ENCODE measurements around the gene DSG4. TPM values are rescaled to one million over a fixed set of nuclear protein-coding genes. Genes with fewer than 3 reads are reported as not detected.

Gene DSG4
- total RNA-seq, 1 donor from 2014 or later, result not detected

DNA sequence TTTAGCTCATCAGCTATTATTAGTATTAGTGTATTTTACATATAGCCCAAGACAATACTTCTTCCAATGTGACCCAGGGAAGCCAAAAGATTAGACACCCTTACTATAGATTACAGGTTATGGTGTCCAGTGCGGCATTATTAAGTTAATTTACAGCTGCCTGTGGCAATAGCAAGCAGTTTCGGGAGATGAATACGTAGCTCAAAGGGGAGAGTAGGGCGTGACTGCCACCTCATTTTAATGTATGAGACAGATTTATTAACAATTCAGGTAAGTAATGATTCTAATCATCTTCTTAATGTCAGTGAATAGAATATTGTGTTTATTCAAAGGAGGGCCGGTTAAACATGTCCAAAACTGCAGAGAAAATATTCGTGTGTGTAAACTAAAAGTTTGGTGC is 64.2 kb downstream of the DSG4 start:
- H3K27me3 ChIP-seq (ENCODE audit: insufficient read depth, low read length), result no peaks in the 10 kb centered on the region
- no peak overlapping the region for H3K27ac ChIP-seq (ENCODE audit: low read depth, low read length)
- no peaks in the 10 kb centered on the region for H4K20me1 ChIP-seq (ENCODE audit: insufficient read depth, low read length)
- Mint-ChIP-seq H3K27me3 (ENCODE audit: low read depth, unreplicated experiment) (no peaks in the 10 kb centered on the region), H3K4me1 (ENCODE audit: low read depth, unreplicated experiment) (no peaks in the 10 kb centered on the region), H3K36me3 (ENCODE audit: low read depth, unreplicated experiment) (no peaks in the 10 kb centered on the region), H3K27ac (ENCODE audit: unreplicated experiment) (no peak overlapping the region), H3K9me3 (ENCODE audit: unreplicated experiment) (no peaks in the 10 kb centered on the region), H3K4me3 (ENCODE audit: unreplicated experiment) (no peak overlapping the region)
- H3K9me3 ChIP-seq (ENCODE audit: insufficient read depth, low read depth, low read length), result no peaks in the 10 kb centered on the region
- no peaks in the 10 kb centered on the region for H3K79me2 ChIP-seq (ENCODE audit: insufficient read depth, low read length)
- H2AFZ ChIP-seq (ENCODE audit: low read depth, low read length), result no peak overlapping the region
- TF ChIP-seq, protein P1, sequence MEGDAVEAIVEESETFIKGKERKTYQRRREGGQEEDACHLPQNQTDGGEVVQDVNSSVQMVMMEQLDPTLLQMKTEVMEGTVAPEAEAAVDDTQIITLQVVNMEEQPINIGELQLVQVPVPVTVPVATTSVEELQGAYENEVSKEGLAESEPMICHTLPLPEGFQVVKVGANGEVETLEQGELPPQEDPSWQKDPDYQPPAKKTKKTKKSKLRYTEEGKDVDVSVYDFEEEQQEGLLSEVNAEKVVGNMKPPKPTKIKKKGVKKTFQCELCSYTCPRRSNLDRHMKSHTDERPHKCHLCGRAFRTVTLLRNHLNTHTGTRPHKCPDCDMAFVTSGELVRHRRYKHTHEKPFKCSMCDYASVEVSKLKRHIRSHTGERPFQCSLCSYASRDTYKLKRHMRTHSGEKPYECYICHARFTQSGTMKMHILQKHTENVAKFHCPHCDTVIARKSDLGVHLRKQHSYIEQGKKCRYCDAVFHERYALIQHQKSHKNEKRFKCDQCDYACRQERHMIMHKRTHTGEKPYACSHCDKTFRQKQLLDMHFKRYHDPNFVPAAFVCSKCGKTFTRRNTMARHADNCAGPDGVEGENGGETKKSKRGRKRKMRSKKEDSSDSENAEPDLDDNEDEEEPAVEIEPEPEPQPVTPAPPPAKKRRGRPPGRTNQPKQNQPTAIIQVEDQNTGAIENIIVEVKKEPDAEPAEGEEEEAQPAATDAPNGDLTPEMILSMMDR (IDR thresholded peaks at IDR 0.05; ENCODE audit: insufficient read depth, low read depth, low read length), result no peak
- TF ChIP-seq EZH2 (IDR thresholded peaks at IDR 0.05; ENCODE audit: insufficient read depth, low read length), result no peak
- no peak overlapping the region for H3K4me2 ChIP-seq (ENCODE audit: low read length)
- DNase-seq (ENCODE audit: low read depth) (no peak), FAIRE-seq (no peak)
- no peak overlapping the region for H3K4me3 ChIP-seq (ENCODE audit: insufficient read depth, low read depth, low read length)
- H3K36me3 ChIP-seq (ENCODE audit: insufficient read depth, low read length), result no peaks in the 10 kb centered on the region
- H3K4me1 ChIP-seq (ENCODE audit: insufficient read depth, low read length), result no peaks in the 10 kb centered on the region
- H3K9ac ChIP-seq (ENCODE audit: low read length), result no peak overlapping the region

GRCh38 chr18:31441493-31441892 is 64.9 kb downstream of the DSG4 start:
- FAIRE-seq (no peak), DNase-seq (ENCODE audit: low read depth) (no peak)
- no peak overlapping the region for H3K27ac ChIP-seq (ENCODE audit: low read depth, low read length)
- no peak for TF ChIP-seq EZH2 (IDR thresholded peaks at IDR 0.05; ENCODE audit: insufficient read depth, low read length)
- TF ChIP-seq, protein P1 (IDR thresholded peaks at IDR 0.05; ENCODE audit: insufficient read depth, low read depth, low read length), result no peak
- no peak overlapping the region for H3K9ac ChIP-seq (ENCODE audit: low read length)
- H3K79me2 ChIP-seq (ENCODE audit: insufficient read depth, low read length), result no peaks in the 10 kb centered on the region
- no peaks in the 10 kb centered on the region for H3K9me3 ChIP-seq (ENCODE audit: insufficient read depth, low read depth, low read length)
- no peaks in the 10 kb centered on the region for H3K27me3 ChIP-seq (ENCODE audit: insufficient read depth, low read length)
- no peaks in the 10 kb centered on the region for H3K36me3 Mint-ChIP-seq (ENCODE audit: low read depth, unreplicated experiment)
- no peaks in the 10 kb centered on the region for H3K27me3 Mint-ChIP-seq (ENCODE audit: low read depth, unreplicated experiment)
- H3K4me1 ChIP-seq (ENCODE audit: insufficient read depth, low read length), result no peaks in the 10 kb centered on the region
- H3K4me3 ChIP-seq (ENCODE audit: insufficient read depth, low read depth, low read length), result no peak overlapping the region
- H3K36me3 ChIP-seq (ENCODE audit: insufficient read depth, low read length), result no peaks in the 10 kb centered on the region
- no peak overlapping the region for H3K4me3 Mint-ChIP-seq (ENCODE audit: unreplicated experiment)
- no peaks in the 10 kb centered on the region for H3K4me1 Mint-ChIP-seq (ENCODE audit: low read depth, unreplicated experiment)
- no peak overlapping the region for H3K4me2 ChIP-seq (ENCODE audit: low read length)
- no peak overlapping the region for H3K27ac Mint-ChIP-seq (ENCODE audit: unreplicated experiment)
- no peaks in the 10 kb centered on the region for H3K9me3 Mint-ChIP-seq (ENCODE audit: unreplicated experiment)
- no peak overlapping the region for H2AFZ ChIP-seq (ENCODE audit: low read depth, low read length)
- H4K20me1 ChIP-seq (ENCODE audit: insufficient read depth, low read length), result no peaks in the 10 kb centered on the region

- no peaks in the 10 kb centered on the region for H4K20me1 ChIP-seq (ENCODE audit: insufficient read depth, low read length)
- no peaks in the 10 kb centered on the region for H3K9me3 ChIP-seq (ENCODE audit: insufficient read depth, low read depth, low read length)
- H3K36me3 ChIP-seq (ENCODE audit: insufficient read depth, low read length), result no peaks in the 10 kb centered on the region
- FAIRE-seq, result no peak
- no peaks in the 10 kb centered on the region for H3K4me1 Mint-ChIP-seq (ENCODE audit: low read depth, unreplicated experiment)
- no peaks in the 10 kb centered on the region for H3K27me3 ChIP-seq (ENCODE audit: insufficient read depth, low read length)
- no peak overlapping the region for H3K4me3 Mint-ChIP-seq (ENCODE audit: unreplicated experiment)
- H3K4me3 ChIP-seq (ENCODE audit: insufficient read depth, low read depth, low read length), result no peak overlapping the region
- no peak overlapping the region for H3K27ac Mint-ChIP-seq (ENCODE audit: unreplicated experiment)
- no peak for DNase-seq (ENCODE audit: low read depth)
- no peak overlapping the region for H3K4me2 ChIP-seq (ENCODE audit: low read length)
- no peaks in the 10 kb centered on the region for H3K79me2 ChIP-seq (ENCODE audit: insufficient read depth, low read length)
- TF ChIP-seq, protein P1 (IDR thresholded peaks at IDR 0.05; ENCODE audit: insufficient read depth, low read depth, low read length), result no peak
- no peak for TF ChIP-seq EZH2 (IDR thresholded peaks at IDR 0.05; ENCODE audit: insufficient read depth, low read length)
- H2AFZ ChIP-seq (ENCODE audit: low read depth, low read length), result no peak overlapping the region
- no peaks in the 10 kb centered on the region for H3K4me1 ChIP-seq (ENCODE audit: insufficient read depth, low read length)
- H3K27me3 Mint-ChIP-seq (ENCODE audit: low read depth, unreplicated experiment), result no peaks in the 10 kb centered on the region
- H3K36me3 Mint-ChIP-seq (ENCODE audit: low read depth, unreplicated experiment), result no peaks in the 10 kb centered on the region
- no peaks in the 10 kb centered on the region for H3K9me3 Mint-ChIP-seq (ENCODE audit: unreplicated experiment)
- no peak overlapping the region for H3K27ac ChIP-seq (ENCODE audit: low read depth, low read length)
- no peak overlapping the region for H3K9ac ChIP-seq (ENCODE audit: low read length)
Measured at GRCh38 chr18:31444142-31444541, 67.6 kb downstream of the DSG4 start.

All from astrocyte (in vitro differentiated cells and primary cell).